ENCODE measurements around the gene SUMF2. TPM values are rescaled to one million over a fixed set of nuclear protein-coding genes. Genes with fewer than 3 reads are reported as not detected.
"Not testable (repeated sequence)": the region's sequence is repeated elsewhere in the genome, so short reads cannot be mapped to it uniquely, and the experiment has no call there.

Gene SUMF2
- polyA plus RNA-seq, 12 donors = 39.8 to 715 (median 55.6) TPM

DNA sequence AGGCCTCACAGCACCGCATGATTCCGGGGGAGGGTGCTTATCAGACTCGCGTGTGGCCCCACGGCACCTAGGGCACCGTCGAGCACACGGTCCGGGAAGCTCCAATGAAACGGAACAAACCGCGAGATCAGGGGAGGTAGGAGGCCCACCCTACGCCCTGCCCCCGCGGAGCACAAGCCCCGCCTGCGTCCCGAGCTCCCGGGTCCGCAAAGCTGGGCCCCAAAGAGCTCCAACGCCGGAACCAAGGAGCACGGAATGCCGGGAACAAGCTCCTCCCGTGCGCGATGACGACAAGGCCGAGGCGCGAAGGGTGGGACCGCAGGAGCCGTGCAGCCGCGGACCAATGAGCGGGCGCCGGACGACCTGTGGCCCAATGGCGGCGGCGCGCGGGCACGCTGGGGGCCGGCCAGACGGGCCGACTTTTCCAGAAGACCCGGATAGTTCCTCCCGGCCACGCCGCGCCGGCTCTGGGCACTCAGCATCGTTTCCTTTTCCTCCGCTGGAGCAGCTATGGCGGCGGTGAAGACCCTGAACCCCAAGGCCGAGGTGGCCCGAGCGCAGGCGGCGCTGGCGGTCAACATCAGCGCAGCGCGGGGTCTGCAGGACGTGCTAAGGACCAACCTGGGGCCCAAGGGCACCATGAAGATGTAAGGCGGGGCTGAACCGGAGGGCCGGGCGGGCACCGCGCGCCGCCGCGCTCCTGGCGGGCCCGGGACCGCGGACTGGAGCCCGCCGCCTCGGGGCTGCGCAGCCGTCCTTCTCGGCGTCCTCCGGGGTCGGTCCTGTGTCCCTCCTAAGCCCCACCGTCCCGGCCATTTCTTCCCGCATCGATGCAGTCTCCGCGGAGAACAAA is 12.5 kb upstream of the SUMF2 start, which contains the start of the genes CCT6A and PSPH:
Gene CCT6A (plus strand): TSS at position 427 of the 853 bp plus-strand sequence. CDS start 84 bp downstream, at position 511.
Gene PSPH (minus strand): TSS at position 106 of the 853 bp plus-strand sequence. CDS start 30,232 bp downstream, outside the sequence.
- DNase-seq = peak; percentile 98

GRCh38 chr7:56053379-56053778 is 10.7 kb upstream of the SUMF2 start:
- DNase-seq = no peak

DNA sequence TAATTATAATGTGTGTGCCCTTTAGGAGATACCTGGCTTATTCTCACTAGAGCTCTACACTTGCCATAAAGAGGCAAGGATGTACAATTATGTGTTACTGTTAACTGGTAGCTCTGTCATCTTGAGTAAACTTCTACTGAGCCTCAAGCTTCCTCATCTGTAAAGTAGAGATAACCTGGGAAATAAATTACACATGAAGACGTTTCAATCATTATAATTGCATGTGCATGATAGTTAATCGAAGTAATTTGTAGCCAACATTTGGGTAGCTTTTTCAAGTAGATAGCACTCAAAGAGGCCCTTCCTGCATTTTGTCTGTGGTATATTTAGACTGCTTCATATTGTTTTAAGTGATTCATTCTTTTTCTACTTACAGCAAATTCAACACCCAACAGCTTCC is 10.1 kb upstream of the SUMF2 start:
- no peak for DNase-seq

- no peak for DNase-seq
Measured at GRCh38 chr7:56062382-56062781, 1.7 kb upstream of the SUMF2 start.

DNA sequence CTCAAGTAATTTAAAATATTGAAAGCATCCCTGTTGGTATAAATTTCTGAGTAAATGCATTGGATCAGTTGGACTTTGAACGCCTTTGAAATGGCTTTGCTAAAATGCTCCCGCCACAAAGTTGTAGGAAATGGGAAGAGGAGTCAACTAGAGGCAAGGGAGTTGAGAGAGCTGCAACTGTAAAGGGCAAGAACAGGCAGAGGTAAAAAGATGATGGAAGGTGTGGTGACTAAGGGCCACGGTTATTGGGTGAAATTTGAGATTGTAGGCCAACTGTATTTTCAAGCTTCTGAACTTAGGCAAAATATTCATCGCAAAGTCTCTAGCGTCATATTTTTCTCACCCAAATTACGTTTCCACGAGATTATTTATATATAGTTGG is 595 bp upstream of the SUMF2 start:
- no peak for DNase-seq

GRCh38 chr7:56066376-56066775 is 2.3 kb downstream of the SUMF2 start:
- DNase-seq = not testable (repeated sequence)

DNA sequence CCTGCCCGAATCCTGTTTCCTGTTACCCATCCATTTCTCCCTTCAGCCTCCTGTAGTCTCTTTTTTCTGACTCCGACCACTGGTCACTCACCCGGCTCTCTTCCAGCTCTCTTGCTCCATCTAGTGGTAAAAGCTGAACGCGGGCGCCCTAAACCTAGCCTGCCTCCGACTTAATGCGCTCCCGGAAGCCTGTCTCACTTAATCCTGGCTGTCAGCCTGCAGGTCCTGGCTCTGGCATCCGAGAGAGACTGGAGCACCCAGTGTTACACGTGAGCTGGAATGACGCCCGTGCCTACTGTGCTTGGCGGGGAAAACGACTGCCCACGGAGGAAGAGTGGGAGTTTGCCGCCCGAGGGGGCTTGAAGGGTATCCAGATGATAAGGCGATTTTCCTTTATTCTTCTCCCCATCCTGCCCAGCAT is 10.3 kb downstream of the SUMF2 start:
- peak; percentile 85 for DNase-seq

DNA sequence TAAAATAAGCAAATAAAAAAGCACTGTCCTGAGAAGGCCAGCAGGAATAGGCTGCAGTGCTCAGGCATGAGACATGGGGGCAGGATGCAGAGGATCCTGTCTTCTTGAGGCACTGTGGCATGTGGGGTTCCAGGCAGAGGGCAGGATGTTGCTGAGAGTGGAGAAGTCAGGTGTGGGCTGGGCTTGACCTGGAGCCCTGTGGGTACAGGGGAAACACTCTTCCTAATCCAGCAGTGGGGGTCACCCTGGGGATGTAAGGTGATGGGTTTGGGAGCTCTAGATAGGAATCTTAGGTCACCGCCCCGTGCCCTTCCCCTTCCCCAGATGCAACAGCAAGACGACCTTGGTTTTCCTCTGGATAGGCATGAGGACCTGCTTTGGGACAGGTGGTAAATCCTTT is 13.6 kb downstream of the SUMF2 start:
- DNase-seq = no peak

GRCh38 chr7:56078196-56078595 is 14.1 kb downstream of the SUMF2 start:
- DNase-seq = no peak

DNA sequence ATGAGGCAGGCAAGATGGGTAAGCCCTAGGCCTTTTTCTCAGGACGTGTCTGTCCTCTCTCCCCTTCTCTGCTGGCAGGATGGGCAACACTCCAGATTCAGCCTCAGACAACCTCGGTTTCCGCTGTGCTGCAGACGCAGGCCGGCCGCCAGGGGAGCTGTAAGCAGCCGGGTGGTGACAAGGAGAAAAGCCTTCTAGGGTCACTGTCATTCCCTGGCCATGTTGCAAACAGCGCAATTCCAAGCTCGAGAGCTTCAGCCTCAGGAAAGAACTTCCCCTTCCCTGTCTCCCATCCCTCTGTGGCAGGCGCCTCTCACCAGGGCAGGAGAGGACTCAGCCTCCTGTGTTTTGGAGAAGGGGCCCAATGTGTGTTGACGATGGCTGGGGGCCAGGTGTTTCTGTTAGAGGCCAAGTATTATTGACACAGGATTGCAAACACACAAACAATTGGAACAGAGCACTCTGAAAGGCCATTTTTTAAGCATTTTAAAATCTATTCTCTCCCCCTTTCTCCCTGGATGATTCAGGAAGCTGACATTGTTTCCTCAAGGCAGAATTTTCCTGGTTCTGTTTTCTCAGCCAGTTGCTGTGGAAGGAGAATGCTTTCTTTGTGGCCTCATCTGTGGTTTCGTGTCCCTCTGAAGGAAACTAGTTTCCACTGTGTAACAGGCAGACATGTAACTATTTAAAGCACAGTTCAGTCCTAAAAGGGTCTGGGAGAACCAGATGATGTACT is 15.5 kb downstream of the SUMF2 start:
- peak; percentile 57 for DNase-seq

- not testable (repeated sequence) for DNase-seq
Measured at GRCh38 chr7:56080726-56081435, 16.8 kb downstream of the SUMF2 start.

DNA sequence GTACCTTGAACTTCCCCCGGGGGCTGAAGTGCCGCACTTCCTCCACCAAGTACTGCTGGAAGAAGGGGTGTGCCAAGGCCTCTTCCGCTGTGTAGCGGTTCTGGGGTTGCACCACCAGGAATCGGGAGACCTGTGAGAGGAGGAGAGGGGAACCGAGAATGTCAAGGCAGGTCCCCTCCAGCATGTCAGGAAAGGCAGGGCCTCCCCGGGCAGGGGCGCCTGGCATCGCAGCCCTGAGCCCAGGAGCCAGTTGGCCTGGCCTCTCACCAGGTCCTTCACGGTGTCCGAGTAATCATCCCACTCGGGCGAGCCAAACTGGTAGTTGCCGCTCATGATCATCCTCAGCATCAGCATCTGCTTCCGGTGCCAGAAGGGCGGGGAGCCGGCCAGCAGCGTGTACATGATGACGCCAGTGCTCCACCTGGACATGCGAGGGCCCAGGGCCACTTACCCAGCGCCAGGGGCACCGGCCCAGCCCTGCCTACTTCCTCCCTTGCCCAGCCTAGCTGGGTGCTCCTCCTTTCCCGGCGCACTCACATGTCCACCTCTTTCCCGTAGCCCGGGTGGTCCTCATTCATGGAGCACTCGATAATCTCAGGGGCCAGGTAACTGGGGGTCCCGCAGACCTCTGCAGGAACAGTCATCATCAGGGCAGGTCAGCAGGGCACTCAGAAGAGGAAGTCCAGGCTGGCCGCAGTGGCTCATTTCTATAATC is 17.7 kb downstream of the SUMF2 start:
- DNase-seq = no peak

GRCh38 chr7:56083150-56083785 is 19.2 kb downstream of the SUMF2 start:
- DNase-seq = no peak

DNA sequence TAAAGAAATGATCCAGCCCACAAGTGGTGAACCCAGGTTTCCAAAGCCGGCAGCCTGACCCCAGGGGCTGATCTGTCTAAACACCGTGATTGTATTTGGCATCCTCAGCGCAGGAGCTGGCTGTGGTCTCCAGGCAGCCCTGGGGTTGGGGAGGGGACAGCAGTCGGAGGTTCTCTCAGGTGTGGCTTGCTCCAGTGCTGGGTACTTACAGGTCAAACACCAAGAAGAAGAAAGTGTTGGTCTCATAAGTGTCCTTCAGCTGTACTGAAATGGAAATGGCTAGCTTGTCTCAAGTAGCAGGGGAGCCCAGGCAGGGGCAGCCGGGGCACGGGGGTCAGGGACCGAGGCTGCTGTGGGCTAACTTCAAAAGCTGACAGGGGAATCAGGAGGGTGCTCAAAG is 22.7 kb downstream of the SUMF2 start:
- no peak for DNase-seq

DNA sequence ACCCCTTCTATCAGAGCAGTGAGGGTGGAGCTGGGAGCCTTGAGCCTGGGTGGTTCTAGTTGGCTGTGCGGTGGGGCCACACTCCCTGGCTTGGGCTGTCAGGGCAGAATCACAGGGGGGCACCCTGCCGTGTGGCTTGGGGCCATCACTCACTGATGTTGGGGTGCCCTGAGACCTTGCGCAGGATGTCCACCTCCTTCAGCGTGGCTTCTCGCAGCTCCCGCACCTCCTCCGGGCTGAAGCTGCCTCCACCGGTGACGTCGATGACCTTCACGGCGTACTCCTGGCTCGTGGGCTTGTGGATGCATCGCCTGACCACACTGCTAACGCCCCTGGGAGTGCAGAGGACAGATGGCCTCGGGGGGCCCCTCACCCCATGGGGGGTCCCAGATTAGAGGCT is 23.4 kb downstream of the SUMF2 start:
- DNase-seq = no peak

DNA sequence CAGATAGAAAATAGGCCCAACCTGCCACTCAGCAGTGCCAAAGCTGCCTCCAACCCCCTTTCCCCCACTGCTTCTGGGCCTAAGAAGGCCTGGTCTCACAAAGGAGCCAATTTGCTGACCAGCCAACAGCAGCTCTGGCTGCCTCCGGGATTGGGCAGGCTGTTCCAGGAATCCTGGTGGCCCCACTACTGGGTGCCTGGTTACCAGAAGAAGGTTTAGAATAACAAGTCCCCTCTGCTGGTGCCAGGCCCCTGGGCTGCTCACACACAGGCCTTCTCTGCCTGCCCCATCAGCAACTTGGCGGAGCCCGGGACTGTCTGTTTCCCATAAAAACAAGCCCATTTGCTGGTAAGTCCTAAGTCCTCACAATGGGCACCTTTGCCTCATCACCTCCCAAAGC is 27.5 kb downstream of the SUMF2 start:
- DNase-seq = peak; percentile 32

GRCh38 chr7:56092388-56092787 is 28.3 kb downstream of the SUMF2 start:
- not testable (repeated sequence) for DNase-seq

DNA sequence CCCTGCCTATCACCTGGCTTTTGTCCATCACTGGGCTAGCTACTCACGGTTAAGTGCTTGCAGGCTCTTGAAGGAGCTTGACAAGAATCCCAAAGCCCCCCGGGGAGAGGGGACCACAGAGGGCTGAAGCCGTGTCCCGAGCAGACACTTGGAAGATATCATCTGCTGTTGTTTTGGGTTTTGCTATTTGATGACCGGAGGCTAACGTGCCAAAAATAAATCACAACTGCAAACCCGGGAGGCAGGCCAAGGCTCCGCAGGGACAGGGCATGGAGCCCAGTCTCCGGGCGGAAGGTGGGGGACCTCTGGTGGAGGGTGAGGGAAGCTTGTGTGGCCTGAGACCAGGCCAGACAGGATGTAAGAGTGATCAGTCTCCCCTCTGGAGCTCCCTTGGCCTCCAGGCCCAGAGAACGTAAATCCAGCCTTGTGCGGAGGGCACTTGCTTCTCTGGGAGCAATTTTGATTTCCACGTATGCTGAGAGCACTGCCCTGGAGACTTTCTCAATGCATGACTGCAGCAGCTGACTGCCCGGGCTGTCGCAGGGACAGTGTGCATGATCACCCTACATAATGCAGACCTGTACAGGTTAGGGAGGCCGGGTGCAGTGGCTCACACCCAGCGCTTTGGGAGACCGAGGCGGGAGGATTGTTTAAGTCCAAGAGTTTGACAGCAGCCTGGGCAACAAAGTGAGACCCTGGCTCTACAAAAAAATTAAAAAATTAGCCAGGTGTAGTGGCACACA is 28.9 kb downstream of the SUMF2 start, which contains the start of gene PHKG1:
Gene PHKG1 (minus strand): TSS at position 164 of the 743 bp plus-strand sequence. CDS start 4,011 bp downstream, outside the sequence.
- peak; percentile 83 for DNase-seq

DNA sequence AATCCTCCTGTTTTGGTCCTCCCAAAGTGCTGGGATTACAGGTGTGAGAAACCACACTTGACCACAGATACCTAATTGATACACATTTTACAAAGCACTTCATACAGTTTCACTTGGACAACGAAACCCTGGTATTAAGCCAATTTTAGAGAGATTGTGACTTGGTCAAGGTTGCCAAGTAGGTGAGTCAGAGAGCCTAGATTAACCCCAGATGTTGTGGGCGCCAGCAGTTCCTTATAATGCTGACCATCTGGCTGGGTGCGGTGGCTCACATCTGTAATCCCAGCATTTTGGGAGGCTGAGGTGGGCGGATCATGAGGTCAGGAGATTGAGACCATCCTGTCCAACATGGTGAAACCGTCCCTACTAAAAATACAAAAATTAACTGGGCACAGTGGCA is 33.6 kb downstream of the SUMF2 start:
- DNase-seq = peak; percentile 25

Measured in muscle of arm (tissue), 12 donors.